Thyroid gland (tissue), 4 donors: ENCODE measurements around the gene ESR1. TPM values are rescaled to one million over a fixed set of nuclear protein-coding genes. Genes with fewer than 3 reads are reported as not detected.
A peak's percentile ranks its signal among the peaks of the same experiment; 100 is the strongest.

Experiments used
- DNase-seq, 2 donors: peaks; one replicate each; pipeline ENCODE4 v3.0.0-alpha.2; 2019
- H3K27ac ChIP-seq, 3 donors: fragments of 200-600 bp; sonication (generic); 1 replicate in 2 of 3; 2 replicates in 1 of 3; pipeline ENCODE4 v1.5.1; 2016 to 2019; ENCODE audit warnings: mild to moderate bottlenecking in 1 of 3, moderate library complexity in 1 of 3
- H3K27me3 ChIP-seq: fragments of 200-600 bp; sonication (generic); one replicate; pipeline ENCODE4 v1.5.1; 2019
- H3K36me3 ChIP-seq, 2 donors: fragments of 200-600 bp; sonication (generic); one replicate each; pipeline ENCODE4 v1.5.1; 2016 to 2019
- H3K4me1 ChIP-seq, 2 donors: fragments of 200-600 bp; sonication (generic); one replicate each; pipeline ENCODE4 v1.5.1; 2017 to 2019
- H3K4me3 ChIP-seq, 3 donors: fragments of 200-600 bp; sonication (generic); replicated peaks in 1 of 3; 1 replicate in 2 of 3; 2 replicates in 1 of 3; pipeline ENCODE4 v1.5.1; 2016; ENCODE audit warnings: mild to moderate bottlenecking in 1 of 3
- H3K9me3 ChIP-seq: fragments of 200-600 bp; sonication (generic); one replicate; pipeline ENCODE4 v1.5.1; 2017
- POLR2A ChIP-seq, 2 donors: fragments of 450-650 bp; IDR thresholded peaks; one replicate each; pipeline ENCODE4 v1.6.1; 2017; ENCODE audit warnings: antibody characterized with exemption in 2 of 2, mild to moderate bottlenecking in 2 of 2, moderate library complexity in 1 of 2
- WGBS, 2 donors: methylation state at CpG; one replicate each; pipeline ENCODE4 v1.1.5; 2017; 5-methylcytosine and 5-hydroxymethylcytosine counted together
- intact Hi-C: fragments of 100-400 bp; cut with DNase I; formaldehyde crosslinking; loops from one replicate; pipeline ENCODE4 v1.15.1; 2023
- total RNA-seq, 4 donors: library from RNA; depleted of rRNA; stranded (reverse); fragments of >200 nt; gene quantifications; one replicate each; pipeline ENCODE4 v1.2.3, GENCODE V29; 2016
- TF ChIP-seq, protein P1 (sequence below), 6 experiments: fragments of 200-600 bp in 3 of 6; fragments of 450-650 bp in 3 of 6; sonication (generic) in 3 of 6; IDR thresholded peaks; one replicate each; pipeline ENCODE4 v1.5.1; 2016 to 2019; ENCODE audit warnings: antibody characterized with exemption in 6 of 6, mild to moderate bottlenecking in 2 of 6, inconsistent platforms in 1 of 6, moderate library complexity in 1 of 6

Gene ESR1
- total RNA-seq, 4 donors from 2014 or later = 3.2 to 4.7 (median 3.6) TPM

DNA sequence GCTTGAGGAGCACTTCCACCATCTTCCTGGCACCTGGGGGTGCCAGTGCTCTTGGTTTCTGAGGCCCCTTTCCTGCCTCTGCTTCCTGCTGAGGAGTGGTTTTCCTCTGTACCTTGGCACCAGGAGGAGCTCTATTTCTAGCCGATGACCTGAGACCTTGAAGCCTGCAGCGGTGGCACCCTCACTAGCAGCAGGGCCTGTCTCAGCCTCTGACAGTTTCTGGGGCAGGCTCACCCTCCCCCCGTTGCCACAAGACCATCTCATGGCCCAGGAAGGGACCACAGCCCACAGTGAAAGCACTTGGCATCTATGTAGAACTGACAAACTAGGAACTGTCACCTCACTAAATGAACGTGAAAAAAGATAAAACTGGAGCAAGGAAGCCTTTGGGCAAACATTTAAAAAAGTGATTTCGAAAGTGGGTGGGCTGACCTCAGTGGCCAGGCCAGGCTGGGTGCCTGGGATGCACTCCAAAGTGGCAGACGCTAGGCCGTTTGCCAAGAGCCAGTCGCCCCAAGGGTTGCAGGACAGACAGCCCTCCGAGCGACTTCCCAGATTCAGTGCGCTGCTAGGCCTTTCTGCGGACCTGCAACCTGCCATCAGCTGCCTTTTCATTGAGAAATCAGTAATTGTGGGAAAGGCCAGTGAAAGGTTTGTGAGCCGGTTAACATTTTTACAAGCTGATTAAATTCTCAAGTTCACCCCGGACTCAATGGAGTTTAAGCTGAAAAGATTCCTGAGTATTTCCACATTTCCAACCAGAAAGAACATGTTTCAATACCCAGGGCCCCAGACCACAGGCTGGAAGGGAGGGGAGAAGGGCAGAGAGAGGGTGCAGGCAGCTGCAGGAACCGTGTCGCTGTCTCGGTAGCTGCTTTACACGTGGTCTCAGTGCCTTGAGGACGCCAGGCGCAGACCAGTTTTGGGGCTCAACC lies 303.7 kb downstream of the ESR1 start:
- DNase-seq = peak; percentile 11 to 23
- Histone ChIP-seq H3K4me1 (no peaks in the 10 kb centered on the region), H3K27me3 (no peaks in the 10 kb centered on the region), H3K4me3 (no peak overlapping the region), H3K9me3 (no peaks in the 10 kb centered on the region), H3K27ac (no peak overlapping the region), H3K36me3 (no peaks in the 10 kb centered on the region)
- intact Hi-C loops = no loop called here
- TF ChIP-seq, protein P1, sequence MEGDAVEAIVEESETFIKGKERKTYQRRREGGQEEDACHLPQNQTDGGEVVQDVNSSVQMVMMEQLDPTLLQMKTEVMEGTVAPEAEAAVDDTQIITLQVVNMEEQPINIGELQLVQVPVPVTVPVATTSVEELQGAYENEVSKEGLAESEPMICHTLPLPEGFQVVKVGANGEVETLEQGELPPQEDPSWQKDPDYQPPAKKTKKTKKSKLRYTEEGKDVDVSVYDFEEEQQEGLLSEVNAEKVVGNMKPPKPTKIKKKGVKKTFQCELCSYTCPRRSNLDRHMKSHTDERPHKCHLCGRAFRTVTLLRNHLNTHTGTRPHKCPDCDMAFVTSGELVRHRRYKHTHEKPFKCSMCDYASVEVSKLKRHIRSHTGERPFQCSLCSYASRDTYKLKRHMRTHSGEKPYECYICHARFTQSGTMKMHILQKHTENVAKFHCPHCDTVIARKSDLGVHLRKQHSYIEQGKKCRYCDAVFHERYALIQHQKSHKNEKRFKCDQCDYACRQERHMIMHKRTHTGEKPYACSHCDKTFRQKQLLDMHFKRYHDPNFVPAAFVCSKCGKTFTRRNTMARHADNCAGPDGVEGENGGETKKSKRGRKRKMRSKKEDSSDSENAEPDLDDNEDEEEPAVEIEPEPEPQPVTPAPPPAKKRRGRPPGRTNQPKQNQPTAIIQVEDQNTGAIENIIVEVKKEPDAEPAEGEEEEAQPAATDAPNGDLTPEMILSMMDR (IDR thresholded peaks at IDR 0.05) = no peak
- TF ChIP-seq POLR2A (IDR thresholded peaks at IDR 0.05) = no peak
- WGBS, 2 donors = 69 to 77% methylated on average over 19 to 20 of the region's 20 CpGs

DNA sequence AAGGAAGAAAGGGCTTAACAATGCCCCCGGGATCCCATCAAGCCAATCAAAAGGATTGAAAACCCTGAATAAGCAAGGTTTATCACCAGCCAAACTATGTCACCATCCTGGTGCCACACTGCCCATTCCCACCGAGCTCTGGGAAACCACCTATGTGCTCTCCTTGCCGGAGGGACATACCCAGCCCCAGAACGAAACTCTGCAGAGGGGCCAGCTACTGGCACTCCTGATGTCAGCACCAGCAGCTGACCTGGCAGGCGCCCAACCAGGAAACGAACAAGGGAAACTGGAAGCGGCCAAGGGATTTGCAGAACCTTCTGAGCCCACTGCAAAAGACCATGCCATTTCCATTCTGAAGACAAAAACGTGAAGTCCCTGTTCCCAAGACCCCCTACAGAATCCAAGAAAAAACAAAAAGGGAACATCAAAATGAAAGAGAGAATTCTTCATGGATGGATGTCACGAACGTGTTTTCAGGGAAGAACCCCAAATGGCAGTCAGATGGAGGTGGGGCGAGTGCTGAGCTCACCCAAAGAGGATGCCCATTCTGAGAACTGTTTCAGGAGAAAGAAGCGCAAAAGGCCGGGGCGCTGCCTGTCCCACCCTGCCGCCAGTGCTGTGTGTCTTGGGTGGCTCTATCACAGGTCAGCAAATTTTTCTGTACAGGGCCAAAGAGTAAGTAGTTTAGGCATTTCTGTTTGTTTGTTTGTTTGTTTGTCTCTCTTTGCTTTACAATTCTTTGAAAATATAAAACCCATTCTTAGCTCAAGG lies 305.2 kb downstream of the ESR1 start:
- Histone ChIP-seq H3K4me1 (no peaks in the 10 kb centered on the region), H3K27ac (no peak overlapping the region), H3K9me3 (no peaks in the 10 kb centered on the region), H3K27me3 (no peaks in the 10 kb centered on the region), H3K36me3 (no peaks in the 10 kb centered on the region), H3K4me3 (no peak overlapping the region)
- intact Hi-C loops = no loop called here
- peak; percentile 40 to 45 for DNase-seq
- no peak for TF ChIP-seq POLR2A (IDR thresholded peaks at IDR 0.05)
- TF ChIP-seq, protein P1 (IDR thresholded peaks at IDR 0.05) = no peak
- 78 to 86% methylated on average over 12 to 15 of the region's 15 CpGs for WGBS, 2 donors

DNA sequence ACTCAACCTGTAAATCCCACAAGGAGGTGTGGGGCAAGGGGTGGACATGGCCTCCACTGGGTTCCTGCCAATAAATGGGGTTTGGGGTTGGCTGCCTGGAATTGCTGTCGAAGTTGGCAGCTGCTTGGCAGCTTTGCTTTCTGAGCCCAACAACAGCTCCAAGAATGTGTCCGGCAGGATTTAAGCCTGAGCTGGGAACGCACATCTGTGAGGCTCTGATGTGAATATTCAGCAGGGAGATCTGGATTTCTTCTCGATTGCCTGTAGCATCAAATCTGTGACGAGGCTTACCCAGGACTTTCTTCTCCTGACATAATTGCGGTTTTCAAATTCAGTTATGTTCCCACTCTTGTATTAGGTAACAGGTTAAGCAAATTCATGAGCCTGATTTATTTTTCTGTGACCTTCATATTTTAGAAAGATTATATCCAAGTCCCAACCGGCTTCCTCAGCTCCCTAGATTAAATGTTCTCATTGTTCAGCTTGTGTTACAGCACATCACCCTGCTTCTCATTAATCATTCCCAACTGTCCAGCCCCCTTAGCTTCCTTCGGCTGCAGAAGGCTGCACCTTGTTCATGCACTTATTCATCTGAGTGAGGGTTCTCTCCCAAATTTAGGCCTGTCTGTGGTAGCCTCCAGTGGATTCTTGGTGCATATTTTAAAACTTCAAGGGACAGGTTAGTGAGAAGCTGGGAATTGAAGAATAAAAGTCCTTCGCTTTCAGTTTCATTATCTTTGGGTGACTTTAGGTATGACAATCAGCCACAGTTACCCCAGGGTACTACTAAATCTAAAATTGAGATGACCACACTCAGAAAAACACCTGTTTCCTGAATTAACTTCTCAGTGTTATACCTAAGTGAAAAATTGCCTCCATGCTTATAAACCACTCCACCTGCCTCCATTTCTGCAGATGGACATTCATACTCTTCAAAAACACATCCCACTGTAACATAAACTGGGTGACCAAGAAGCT lies 310.0 kb downstream of the ESR1 start:
- no peak overlapping the region for H3K27ac ChIP-seq
- 85% methylated on average over 9 of the region's 9 CpGs for whole genome bisulfite sequencing, 2 donors
- H3K9me3 ChIP-seq = no peaks in the 10 kb centered on the region
- no peaks in the 10 kb centered on the region for H3K4me1 ChIP-seq
- no peak for DNase-seq
- H3K27me3 ChIP-seq = no peaks in the 10 kb centered on the region
- H3K36me3 ChIP-seq = peaks cover 24 to 28% of the 10 kb centered on the region in 2 donors
- TF ChIP-seq, protein P1 (IDR thresholded peaks at IDR 0.05) = no peak
- no peak for TF ChIP-seq POLR2A (IDR thresholded peaks at IDR 0.05)
- H3K4me3 ChIP-seq = no peak overlapping the region
- intact Hi-C loops = no loop called here

DNA sequence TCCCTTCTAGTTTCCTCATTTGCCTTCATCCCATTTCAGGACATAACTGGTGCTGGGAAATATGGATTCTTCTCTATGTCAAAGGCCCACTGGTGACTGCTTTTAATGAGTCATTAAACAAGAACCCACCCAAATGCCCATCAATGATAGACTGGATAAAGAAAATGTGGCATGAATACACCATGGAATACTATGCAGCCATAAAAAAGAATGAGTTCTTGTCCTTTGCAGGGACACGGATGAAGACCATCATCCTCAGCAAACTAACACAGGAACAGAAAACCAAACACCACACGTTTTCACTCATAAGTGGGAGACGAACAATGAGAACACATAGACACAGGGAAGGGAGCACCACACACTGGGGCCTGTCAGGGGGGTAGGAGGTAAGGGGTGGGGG lies 310.7 kb downstream of the ESR1 start:
- Histone ChIP-seq H3K9me3 (no peaks in the 10 kb centered on the region), H3K27ac (no peak overlapping the region), H3K27me3 (no peaks in the 10 kb centered on the region), H3K36me3 (peaks cover 28 to 36% of the 10 kb centered on the region in 2 donors), H3K4me1 (no peaks in the 10 kb centered on the region), H3K4me3 (no peak overlapping the region)
- intact Hi-C loops = no loop called here
- DNase-seq = no peak
- 95 to 97% methylated on average over 3 of the region's 3 CpGs for WGBS, 2 donors
- TF ChIP-seq, protein P1 (IDR thresholded peaks at IDR 0.05) = no peak
- no peak for TF ChIP-seq POLR2A (IDR thresholded peaks at IDR 0.05)
